AG04450 (cell line): ENCODE results near the gene LARGE1. TPM values are rescaled to one million over a fixed set of nuclear protein-coding genes. Genes with fewer than 3 reads are reported as not detected.

Experiments
- CTCF ChIA-PET: fragments of 300-600, 350-600 bp; formaldehyde crosslinking; extraction: SDS; loops from one replicate; lab custom pipeline; 2022; ENCODE audit warnings: antibody characterized with exemption, inconsistent platforms; lab: Charles Lee
- POLR2A ChIA-PET: fragments of 350-600 bp; formaldehyde crosslinking; extraction: SDS; loops from one replicate; lab custom pipeline; 2021; ENCODE audit warnings: antibody characterized with exemption, inconsistent platforms; lab: Yijun Ruan, JAX
- DNase-seq: peaks from one replicate; pipeline ENCODE4 v3.0.0-alpha.2; 2011; ENCODE audit warnings: low read depth, low spot score
- H3K27ac ChIP-seq: one replicate; pipeline ENCODE4 v1.5.1; 2012; ENCODE audit warnings: low read depth, low read length, control low read depth
- H3K27me3 ChIP-seq: one replicate; pipeline ENCODE4 v1.6.0; 2012; ENCODE audit warnings: low read length; ENCODE audit not compliant: control insufficient read depth, insufficient read depth
- H3K4me3 ChIP-seq: 2 replicates; pipeline ENCODE4 v1.5.1; 2011; ENCODE audit warnings: mild to moderate bottlenecking, low read depth, low read length, control low read depth
- H3K9me3 ChIP-seq: 2 replicates; pipeline ENCODE4 v1.5.1; 2012; ENCODE audit warnings: low read length; ENCODE audit not compliant: control insufficient read depth, insufficient read depth
- CTCF ChIP-seq: IDR thresholded peaks from 2 replicates; pipeline ENCODE4 v1.5.1; 2011; ENCODE audit warnings: low read depth, low read length, control low read depth, inconsistent platforms
- polyA plus RNA-seq: library from polyadenylated mRNA; depleted of rRNA; stranded (reverse); fragments of >200 nt; gene quantifications from 2 replicates; pipeline ENCODE4 v1.2.3, GENCODE V29; 2011

Gene LARGE1
- polyA plus RNA-seq, 1 experiment = 8.4 TPM

GRCh38 chr22:33844273-33844672 is 76.0 kb downstream of the LARGE1 start:
- no peaks in the 10 kb centered on the region for H3K27me3 ChIP-seq
- ChIA-PET CTCF (no interaction called here), POLR2A (no interaction called here)
- no peak overlapping the region for H3K27ac ChIP-seq
- no peak for TF ChIP-seq CTCF
- no peaks in the 10 kb centered on the region for H3K9me3 ChIP-seq
- 0 out of 2 replicates have a peak overlapping the region, but pooled peaks have one; percentile 1 for H3K4me3 ChIP-seq
- DNase-seq = no peak

- Histone ChIP-seq H3K4me3 (no peak overlapping the region), H3K27me3 (no peaks in the 10 kb centered on the region), H3K27ac (no peak overlapping the region), H3K9me3 (no peaks in the 10 kb centered on the region)
- ChIA-PET POLR2A (no interaction called here), CTCF (no interaction called here)
- no peak for DNase-seq
- TF ChIP-seq CTCF = no peak
Observed at GRCh38 chr22:33842421-33843094, 77.7 kb downstream of the LARGE1 start.

GRCh38 chr22:33842006-33842354 is 78.3 kb downstream of the LARGE1 start:
- CTCF ChIA-PET = no interaction called here

GRCh38 chr22:33841281-33842005 is 78.8 kb downstream of the LARGE1 start:
- Histone ChIP-seq H3K27me3 (no peaks in the 10 kb centered on the region), H3K4me3 (no peak overlapping the region), H3K9me3 (no peaks in the 10 kb centered on the region), H3K27ac (no peak overlapping the region)
- no peak for TF ChIP-seq CTCF
- ChIA-PET POLR2A (interaction anchor here (0.6 kb wide), 1 partner anchor 13 kb away, joined by 4 read pairs; no protein-coding TSS in a partner anchor), CTCF (no interaction called here)
- no peak for DNase-seq

More at GRCh38 chr22:33842006-33842354, 78.3 kb downstream of the LARGE1 start:
- no peaks in the 10 kb centered on the region for H3K27me3 ChIP-seq
- no peak for TF ChIP-seq CTCF
- H3K4me3 ChIP-seq = no peak overlapping the region
- POLR2A ChIA-PET = no interaction called here
- no peak for DNase-seq
- H3K9me3 ChIP-seq = no peaks in the 10 kb centered on the region
- no peak overlapping the region for H3K27ac ChIP-seq

- Histone ChIP-seq H3K27me3 (no peaks in the 10 kb centered on the region), H3K4me3 (no peak overlapping the region), H3K9me3 (no peaks in the 10 kb centered on the region), H3K27ac (no peak overlapping the region)
- DNase-seq = no peak
- ChIA-PET CTCF (no interaction called here), POLR2A (no interaction called here)
- TF ChIP-seq CTCF = no peak
Observed at GRCh38 chr22:33838644-33839043, 81.6 kb downstream of the LARGE1 start.
